H7 (cell line): ENCODE results near the gene IGF2R. TPM values are rescaled to one million over a fixed set of nuclear protein-coding genes. Genes with fewer than 3 reads are reported as not detected.

Experiments used
- DNase-seq: peaks from one replicate; pipeline ENCODE4 v3.0.0; 2012
- H3K27me3 ChIP-seq: 2 replicates; pipeline ENCODE4 v1.6.0; 2011; ENCODE audit warnings: mild to moderate bottlenecking, low read length; ENCODE audit not compliant: control insufficient read depth, insufficient read depth
- H3K36me3 ChIP-seq: replicated peaks from 2 replicates; pipeline ENCODE4 v1.5.1; 2011; ENCODE audit warnings: low read length; ENCODE audit not compliant: control insufficient read depth, insufficient read depth
- H3K4me3 ChIP-seq: 2 replicates; pipeline ENCODE4 v1.5.1; 2011; ENCODE audit warnings: low read depth, mild to moderate bottlenecking, control low read depth, low read length, moderate library complexity; ENCODE audit not compliant: insufficient read depth
- total RNA-seq: library from RNA; depleted of rRNA; stranded (reverse); fragments of >200 nt; shearing (Covaris generic); gene quantifications from 2 replicates; pipeline ENCODE4 v1.2.3, GENCODE V29; 2014

IGF2R gene
- total RNA-seq, 1 experiment from 2014 or later: 29.4 TPM

- DNase-seq: no peak
- H3K27me3 ChIP-seq: no peaks in the 10 kb centered on the region
- H3K4me3 ChIP-seq: no peak overlapping the region
- peaks cover 18% of the 10 kb centered on the region for H3K36me3 ChIP-seq
These were observed 62.6 kb downstream of the IGF2R start for GRCh38 chr6:160031442-160031841.

DNA sequence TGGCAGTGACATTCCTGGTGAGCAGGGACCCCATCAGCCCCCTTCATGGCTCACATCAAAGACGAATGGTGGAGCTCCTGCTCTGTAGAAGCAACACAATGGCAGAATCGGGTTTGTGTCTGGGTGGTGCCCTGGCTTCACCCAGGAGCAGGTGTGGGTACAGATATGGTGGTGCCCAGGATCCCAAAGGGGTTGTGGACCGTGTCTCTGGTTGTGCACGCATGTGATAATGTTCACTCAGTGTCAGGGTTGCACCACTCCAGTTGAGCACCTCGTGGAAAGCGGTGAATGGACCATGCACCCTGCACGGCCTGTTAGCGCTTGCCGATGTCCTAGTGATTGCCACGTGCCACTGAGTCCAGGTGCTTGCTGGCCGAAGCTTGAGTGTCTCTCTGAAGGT lies 63.0 kb downstream of the IGF2R start:
- no peak overlapping the region for H3K4me3 ChIP-seq
- no peak for DNase-seq
- H3K36me3 ChIP-seq: peaks cover 18% of the 10 kb centered on the region
- no peaks in the 10 kb centered on the region for H3K27me3 ChIP-seq

DNA sequence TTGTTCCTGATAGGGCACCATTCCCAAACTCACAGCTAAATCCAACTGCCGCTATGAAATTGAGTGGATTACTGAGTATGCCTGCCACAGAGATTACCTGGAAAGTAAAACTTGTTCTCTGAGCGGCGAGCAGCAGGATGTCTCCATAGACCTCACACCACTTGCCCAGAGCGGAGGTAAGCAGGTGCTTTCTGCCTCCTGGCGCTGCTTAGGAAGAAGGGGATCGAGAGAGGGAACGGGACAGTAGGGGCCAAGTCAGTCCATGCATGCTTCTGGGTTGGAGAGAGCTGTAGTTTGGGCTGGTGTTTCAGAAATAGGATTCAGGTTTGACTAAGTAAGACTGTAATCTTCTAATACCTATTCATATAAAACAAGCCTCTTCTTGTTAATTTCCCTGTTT lies 63.7 kb downstream of the IGF2R start:
- DNase-seq: no peak
- Histone ChIP-seq H3K36me3 (peaks cover 16% of the 10 kb centered on the region), H3K27me3 (no peaks in the 10 kb centered on the region), H3K4me3 (no peak overlapping the region)

DNA sequence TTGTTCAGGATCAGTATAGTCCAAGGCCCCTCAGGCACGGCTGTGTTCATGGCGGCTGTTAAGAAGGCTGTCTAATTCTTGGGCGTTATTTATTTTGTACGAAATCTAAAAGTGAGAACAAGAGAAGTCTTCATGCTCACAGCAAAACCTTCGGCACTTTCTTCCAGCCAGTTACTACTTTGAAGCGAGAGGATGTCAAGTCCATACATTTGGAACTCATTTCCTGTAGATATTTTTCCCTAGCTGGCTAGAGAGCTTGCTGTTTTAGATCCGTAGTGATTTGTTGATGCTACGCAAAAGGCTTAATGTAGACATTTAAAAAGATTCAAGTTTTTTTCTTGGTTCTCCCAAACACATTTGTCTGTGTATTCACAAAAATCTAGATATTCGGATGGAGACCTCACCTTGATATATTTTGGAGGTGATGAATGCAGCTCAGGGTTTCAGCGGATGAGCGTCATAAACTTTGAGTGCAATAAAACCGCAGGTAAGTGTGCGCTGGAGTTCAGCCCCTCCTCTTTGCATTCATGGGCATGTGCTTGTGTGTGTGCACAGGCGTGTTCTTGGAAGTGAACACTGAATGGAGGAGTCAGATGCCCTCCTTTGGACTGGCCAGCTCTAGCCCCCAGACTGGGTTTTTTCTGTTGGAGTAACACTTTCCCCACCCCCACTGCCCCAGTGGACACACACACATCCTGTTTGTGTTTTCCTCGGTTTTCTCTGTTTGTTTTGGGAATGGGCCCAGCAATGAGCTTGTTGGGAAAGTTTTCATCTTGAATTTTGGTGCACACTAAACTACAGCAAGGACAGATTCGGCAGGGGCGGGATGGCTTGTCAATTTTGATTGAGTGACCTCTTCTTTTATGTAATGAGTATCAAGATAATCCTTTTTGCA lies 65.4 kb downstream of the IGF2R start:
- Histone ChIP-seq H3K27me3 (no peaks in the 10 kb centered on the region), H3K4me3 (no peak overlapping the region), H3K36me3 (peaks cover 12% of the 10 kb centered on the region)
- no peak for DNase-seq

DNA sequence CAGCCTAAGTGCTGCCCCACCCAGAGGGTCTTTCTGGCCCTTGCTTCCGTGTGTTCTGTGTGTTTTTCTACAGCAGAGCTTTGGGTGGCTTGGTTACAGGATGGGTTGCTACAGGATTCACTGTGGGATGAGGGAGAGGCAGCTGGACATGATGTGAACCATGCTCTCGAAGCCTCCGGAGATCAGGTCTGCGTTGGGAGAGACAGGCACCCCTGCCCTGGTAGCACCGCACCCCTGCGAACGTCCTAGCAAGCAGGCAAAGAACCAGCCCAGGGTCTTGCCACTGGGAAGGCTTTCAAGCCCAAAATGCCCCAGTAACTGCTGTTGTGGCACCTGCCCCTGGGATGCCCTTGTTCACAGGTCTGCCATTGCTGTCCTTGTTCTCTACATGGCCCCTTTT lies 66.4 kb downstream of the IGF2R start:
- Histone ChIP-seq H3K27me3 (no peaks in the 10 kb centered on the region), H3K36me3 (peaks cover 12% of the 10 kb centered on the region), H3K4me3 (no peak overlapping the region)
- no peak for DNase-seq

DNA sequence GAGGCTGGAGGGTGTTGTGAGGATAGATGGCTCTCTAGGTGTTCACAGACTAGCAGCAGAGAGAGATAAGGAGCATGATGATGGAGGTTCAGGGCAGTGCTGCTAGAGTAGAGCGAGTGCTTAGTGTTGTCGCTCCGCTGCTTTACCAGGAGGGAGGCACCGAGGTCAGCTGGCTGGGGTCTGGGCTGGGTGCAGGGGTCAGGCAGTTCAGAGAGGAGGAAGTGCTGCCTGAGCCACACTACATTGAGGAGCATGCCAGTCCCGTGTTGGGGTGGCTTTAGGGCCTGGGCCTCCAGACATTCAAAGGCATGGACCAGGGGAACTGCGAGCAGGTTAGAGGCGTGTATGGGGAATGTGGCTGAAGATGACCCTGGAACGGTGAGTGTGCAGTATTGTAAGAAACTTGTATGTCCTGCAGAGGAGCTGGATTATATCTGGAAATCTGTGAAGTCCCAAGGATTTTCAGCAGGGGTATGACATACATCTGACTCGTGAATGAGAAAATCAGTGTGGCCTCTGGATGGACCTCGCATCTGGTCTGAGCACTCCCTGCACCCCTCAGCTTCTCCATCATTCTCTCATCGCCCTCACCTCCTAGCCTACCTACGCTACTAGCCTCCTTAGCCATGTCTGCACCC lies 66.9 kb downstream of the IGF2R start:
- no peak for DNase-seq
- Histone ChIP-seq H3K36me3 (peaks cover 12% of the 10 kb centered on the region), H3K4me3 (no peak overlapping the region), H3K27me3 (no peaks in the 10 kb centered on the region)

GRCh38 chr6:160036331-160036695 lies 67.4 kb downstream of the IGF2R start:
- Histone ChIP-seq H3K4me3 (no peak overlapping the region), H3K27me3 (no peaks in the 10 kb centered on the region), H3K36me3 (peaks cover 12% of the 10 kb centered on the region)
- no peak for DNase-seq

DNA sequence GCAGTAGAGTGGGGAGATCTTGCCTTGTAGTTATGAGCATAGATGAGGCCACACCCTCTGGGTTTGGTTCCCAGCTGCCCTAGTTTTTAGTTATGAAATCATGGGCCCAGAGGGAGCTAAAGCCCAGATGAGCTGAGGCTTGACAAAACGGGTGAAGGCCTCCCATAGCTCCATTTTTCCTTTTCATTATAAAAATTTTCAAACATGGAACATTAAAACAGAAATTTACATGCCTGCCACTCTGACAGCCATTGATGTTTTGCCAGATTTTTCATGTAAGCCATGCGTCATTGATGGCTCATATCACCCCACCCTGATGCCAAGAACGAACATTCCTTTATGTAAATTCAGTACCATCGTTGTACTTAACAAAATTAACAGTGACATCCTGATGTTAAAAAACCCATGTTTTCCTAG lies 67.9 kb downstream of the IGF2R start:
- H3K4me3 ChIP-seq: no peak overlapping the region
- peaks cover 14% of the 10 kb centered on the region for H3K36me3 ChIP-seq
- no peaks in the 10 kb centered on the region for H3K27me3 ChIP-seq
- no peak for DNase-seq

- Histone ChIP-seq H3K4me3 (no peak overlapping the region), H3K27me3 (no peaks in the 10 kb centered on the region), H3K36me3 (peaks cover 11% of the 10 kb centered on the region)
- no peak for DNase-seq
These were observed 69.6 kb downstream of the IGF2R start for GRCh38 chr6:160038479-160038878.

- no peak for DNase-seq
- Histone ChIP-seq H3K4me3 (no peak overlapping the region), H3K27me3 (no peaks in the 10 kb centered on the region), H3K36me3 (peaks cover 13% of the 10 kb centered on the region)
These were observed 70.6 kb downstream of the IGF2R start for GRCh38 chr6:160039441-160039840.

DNA sequence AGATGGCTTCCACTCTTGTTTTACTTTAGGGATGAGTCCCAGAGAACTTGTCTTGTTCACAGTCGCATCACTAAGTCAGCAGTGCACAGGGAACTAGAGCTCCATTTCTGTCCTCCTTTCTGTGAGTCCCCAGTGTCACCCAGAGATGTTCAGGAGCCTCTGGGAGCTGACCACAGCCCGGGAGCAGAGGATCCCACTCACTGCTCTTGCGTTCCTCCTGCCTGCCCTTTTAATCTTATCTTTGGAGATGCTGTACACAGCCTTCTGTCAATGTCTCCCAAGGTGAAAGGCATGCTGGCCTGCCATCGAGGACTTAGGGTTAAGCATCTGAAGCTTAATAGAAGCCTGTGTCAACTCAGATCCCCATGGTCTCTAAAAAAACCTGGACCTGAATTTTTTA lies 71.2 kb downstream of the IGF2R start:
- Histone ChIP-seq H3K36me3 (peaks cover 12% of the 10 kb centered on the region), H3K4me3 (no peak overlapping the region), H3K27me3 (no peaks in the 10 kb centered on the region)
- DNase-seq: no peak

DNA sequence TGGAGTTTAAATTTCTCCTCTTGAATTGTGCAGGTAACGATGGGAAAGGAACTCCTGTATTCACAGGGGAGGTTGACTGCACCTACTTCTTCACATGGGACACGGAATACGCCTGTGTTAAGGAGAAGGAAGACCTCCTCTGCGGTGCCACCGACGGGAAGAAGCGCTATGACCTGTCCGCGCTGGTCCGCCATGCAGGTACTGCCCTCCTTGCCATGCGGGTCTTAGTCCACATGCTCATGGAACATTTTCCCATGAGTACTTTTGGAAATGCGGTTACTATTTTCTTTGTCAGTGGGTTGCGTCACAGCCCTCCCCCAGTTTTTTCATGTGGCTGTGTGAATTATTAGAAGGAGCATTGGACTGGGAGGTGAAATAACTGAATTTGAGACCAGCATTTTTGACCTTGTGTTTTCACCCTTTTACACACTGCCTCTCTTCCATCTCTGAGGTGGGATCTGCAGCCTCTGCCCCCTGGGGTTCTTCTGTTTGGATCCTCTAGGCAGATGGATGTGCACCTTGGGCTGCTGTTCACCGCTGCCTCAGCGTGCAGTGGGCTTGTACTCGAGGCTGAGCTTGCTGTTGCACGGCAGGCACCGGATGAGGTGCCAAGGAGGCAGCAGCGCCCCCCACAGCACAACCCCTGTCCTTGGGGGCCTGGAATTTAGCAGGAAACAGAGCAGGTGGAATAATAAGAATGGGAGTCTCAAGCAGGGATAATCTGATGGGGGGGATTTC lies 71.8 kb downstream of the IGF2R start:
- peaks cover 11% of the 10 kb centered on the region for H3K36me3 ChIP-seq
- no peak for DNase-seq

DNA sequence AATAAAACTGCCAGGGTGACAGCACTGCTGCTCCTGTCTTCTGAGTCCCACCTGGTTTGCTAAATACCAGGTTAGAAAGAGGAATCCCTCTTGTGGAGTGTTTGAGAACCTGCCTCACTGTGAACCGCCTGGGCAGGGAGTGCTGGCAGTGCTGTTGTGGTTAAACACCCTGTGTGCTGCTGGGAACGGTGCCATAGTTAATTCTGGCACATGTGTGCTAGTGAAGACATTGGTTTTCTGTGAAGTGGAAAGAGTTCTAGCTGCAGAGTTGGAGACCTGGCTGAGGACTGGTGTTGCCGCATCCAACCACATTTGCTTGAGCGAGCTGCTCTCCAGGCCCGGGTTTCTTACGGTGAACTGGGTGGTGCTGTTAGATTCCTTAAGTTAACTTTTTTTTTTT lies 72.7 kb downstream of the IGF2R start:
- Histone ChIP-seq H3K36me3 (peaks cover 9% of the 10 kb centered on the region), H3K27me3 (no peaks in the 10 kb centered on the region), H3K4me3 (no peak overlapping the region)
- DNase-seq: no peak

More for the DNA sequence above, 71.8 kb downstream of the IGF2R start:
- Histone ChIP-seq H3K27me3 (no peaks in the 10 kb centered on the region), H3K4me3 (no peak overlapping the region)

DNA sequence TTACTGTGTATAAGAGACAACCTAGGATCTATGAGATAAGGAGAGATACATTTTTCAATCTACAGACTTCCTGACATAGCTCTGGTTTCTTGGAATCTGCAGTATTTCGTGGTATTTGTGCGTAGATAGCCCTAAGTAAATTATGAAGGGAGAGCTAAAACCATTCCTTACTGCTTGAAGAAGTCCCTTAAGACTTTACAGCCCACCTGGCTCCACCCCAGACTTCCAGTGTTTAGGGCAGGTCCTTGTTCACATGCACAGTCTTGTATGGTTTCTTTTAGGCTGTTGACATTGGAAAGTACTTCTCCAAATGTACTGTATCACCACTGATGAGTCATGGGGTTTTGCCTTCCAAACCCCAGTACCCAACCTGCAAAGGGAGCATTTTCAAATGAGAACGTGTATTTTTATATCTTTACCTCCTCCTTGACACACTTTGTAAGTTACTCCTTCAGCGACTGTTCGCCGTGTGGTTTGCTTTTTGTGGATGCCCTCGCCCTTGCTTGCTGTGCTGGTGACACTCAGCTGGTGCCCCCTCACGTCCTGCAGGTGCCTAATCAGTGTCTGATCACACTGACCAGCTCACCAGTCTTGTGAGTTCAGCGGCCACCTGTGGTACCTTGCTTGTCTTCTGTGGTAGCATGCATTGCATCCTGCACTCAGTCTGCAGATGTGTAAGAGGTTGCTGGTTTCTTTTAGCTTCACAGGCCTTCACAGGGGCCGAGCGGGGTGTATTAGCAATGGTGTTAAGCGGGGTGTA lies 73.3 kb downstream of the IGF2R start:
- H3K27me3 ChIP-seq: no peaks in the 10 kb centered on the region
- no peak for DNase-seq
- H3K4me3 ChIP-seq: no peak overlapping the region

More for the DNA sequence above, 73.3 kb downstream of the IGF2R start:
- peaks cover 14% of the 10 kb centered on the region for H3K36me3 ChIP-seq
